A549 (cell line): ENCODE measurements around the gene FOXI2. TPM values are rescaled to one million over a fixed set of nuclear protein-coding genes. Genes with fewer than 3 reads are reported as not detected.

Experiments used
- ATAC-seq, 2 experiments: fragments of 200-7000 bp in 1 of 2; fragments of >200 bp in 1 of 2; cut with Nextera tagmentation in 1 of 2; cut with Tn5 transposase in 1 of 2; 3 replicates each; pipeline versions ENCODE4 v1.8.0 to v1.9.1; 2018 to 2020; ENCODE audit warnings: mild to moderate bottlenecking in 1 of 2, moderate library complexity in 1 of 2
- CTCF ChIA-PET: fragments of 300-600 bp; sonication (Branson Sonifier 250); formaldehyde crosslinking; extraction: SDS; loops from one replicate; lab custom pipeline; 2021; ENCODE audit warnings: antibody characterized with exemption, inconsistent platforms; lab: Yijun Ruan, JAX
- POLR2A ChIA-PET: fragments of 350-600 bp; formaldehyde crosslinking; extraction: SDS; loops from one replicate; lab custom pipeline; 2021; ENCODE audit warnings: antibody characterized with exemption, inconsistent platforms; lab: Yijun Ruan, JAX
- DNase-seq, 2 experiments: peaks; one replicate each; pipeline versions ENCODE4 v3.0.0 to v3.0.0-alpha.2; 2011 to 2016; ENCODE audit warnings: low read depth in 1 of 2, low spot score in 1 of 2
- FAIRE-seq: peaks from 2 replicates; lab custom pipeline; 2011; peaks lifted over from hg19 to GRCh38; lab: Jason Lieb, UNC
- H3K27ac ChIP-seq, 2 experiments: fragments of >200 bp; sonication (Bioruptor Twin); formaldehyde crosslinking; 3 replicates each; pipeline ENCODE4 v1.5.1; 2016 to 2017
- H3K4me1 ChIP-seq: fragments of >200 bp; sonication (Bioruptor Twin); formaldehyde crosslinking; 3 replicates; pipeline ENCODE4 v1.6.1; 2016
- H3K4me2 ChIP-seq: fragments of >200 bp; sonication (Bioruptor Twin); formaldehyde crosslinking; 3 replicates; pipeline ENCODE4 v1.6.1; 2016
- H3K4me3 ChIP-seq: fragments of >200 bp; sonication (Bioruptor Twin); formaldehyde crosslinking; 3 replicates; pipeline ENCODE4 v1.5.1; 2016
- H3K9me3 ChIP-seq: fragments of >200 bp; sonication (Bioruptor Twin); formaldehyde crosslinking; 3 replicates; pipeline ENCODE4 v1.6.1; 2016
- CBX2 ChIP-seq: fragments of 200-600 bp; sonication (generic); IDR thresholded peaks from 2 replicates; pipeline ENCODE4 v1.6.1; 2016; ENCODE audit warnings: low read depth, mild to moderate bottlenecking, borderline replicate concordance
- EHMT2 ChIP-seq: fragments of 200-600 bp; sonication (generic); IDR thresholded peaks from 2 replicates; pipeline ENCODE4 v1.6.1; 2016; ENCODE audit warnings: antibody characterized with exemption, low read depth, mild to moderate bottlenecking, moderate library complexity
- ELK1 ChIP-seq: fragments of 150-350 bp; IDR thresholded peaks from 2 replicates; pipeline ENCODE4 v1.6.1; 2014; ENCODE audit warnings: low read depth, mild to moderate bottlenecking, low read length
- EP300 ChIP-seq, 2 experiments: fragments of >200 bp; sonication (Bioruptor Twin); formaldehyde crosslinking; IDR thresholded peaks; 2 replicates in 1 of 2; 3 replicates in 1 of 2; pipeline ENCODE4 v1.6.1; 2016 to 2017
- FOSL2 ChIP-seq, 2 experiments: fragments of 450-650 bp in 1 of 2; fragments of >200 bp in 1 of 2; sonication (Bioruptor Twin) in 1 of 2; formaldehyde crosslinking; IDR thresholded peaks; 2 replicates each; pipeline versions ENCODE4 v1.5.0 to v1.6.1; 2016 to 2020; ENCODE audit warnings: mild to moderate bottlenecking in 1 of 2, moderate library complexity in 1 of 2
- GATA3 ChIP-seq: IDR thresholded peaks from 2 replicates; pipeline ENCODE4 v1.6.1; 2012; ENCODE audit warnings: borderline replicate concordance
- HDAC2 ChIP-seq: fragments of 200-600 bp; sonication (generic); IDR thresholded peaks from 2 replicates; pipeline ENCODE4 v1.6.1; 2016
- HEYL ChIP-seq: fragments of 250-450 bp; sonication (Bioruptor Pico); IDR thresholded peaks from 2 replicates; pipeline ENCODE4 v1.8.0; 2021; ENCODE audit warnings: mild to moderate bottlenecking, moderate library complexity
- HOXB5 ChIP-seq: fragments of 250-450 bp; sonication (Bioruptor Pico); IDR thresholded peaks from 2 replicates; pipeline ENCODE4 v1.5.0; 2020; ENCODE audit warnings: mild to moderate bottlenecking, moderate library complexity
- KDM1A ChIP-seq: fragments of 200-600 bp; sonication (generic); IDR thresholded peaks from 2 replicates; pipeline ENCODE4 v1.6.1; 2016; ENCODE audit warnings: low read depth, mild to moderate bottlenecking
- KDM5A ChIP-seq: fragments of 200-600 bp; sonication (generic); IDR thresholded peaks from 2 replicates; pipeline ENCODE4 v1.6.1; 2016; ENCODE audit warnings: antibody characterized with exemption, mild to moderate bottlenecking
- MAFK ChIP-seq: fragments of 450-650 bp; IDR thresholded peaks from 2 replicates; pipeline ENCODE4 v1.6.1; 2014; ENCODE audit not compliant: partially characterized antibody
- NPAS2 ChIP-seq: fragments of 250-450 bp; sonication (Bioruptor Pico); IDR thresholded peaks from 2 replicates; pipeline ENCODE4 v1.8.0; 2022; ENCODE audit warnings: mild to moderate bottlenecking, moderate library complexity, borderline replicate concordance
- PHF8 ChIP-seq: fragments of 200-600 bp; sonication (generic); IDR thresholded peaks from 2 replicates; pipeline ENCODE4 v1.6.1; 2016; ENCODE audit warnings: low read depth, mild to moderate bottlenecking, antibody characterized with exemption, moderate library complexity, borderline replicate concordance
- RARB ChIP-seq: fragments of 250-450 bp; sonication (Bioruptor Pico); IDR thresholded peaks from 2 replicates; pipeline ENCODE4 v1.8.0; 2021; ENCODE audit warnings: mild to moderate bottlenecking, moderate library complexity
- SMC3 ChIP-seq: fragments of >200 bp; sonication (Bioruptor Twin); formaldehyde crosslinking; IDR thresholded peaks from 3 replicates; pipeline ENCODE4 v1.6.1; 2018; ENCODE audit warnings: inconsistent platforms
- TFCP2L1 ChIP-seq: fragments of 250-450 bp; sonication (Bioruptor Pico); IDR thresholded peaks from 2 replicates; pipeline ENCODE4 v1.5.0; 2021; ENCODE audit warnings: mild to moderate bottlenecking
- ZFP36 ChIP-seq: fragments of 450-650 bp; IDR thresholded peaks from 2 replicates; pipeline ENCODE4 v1.6.1; 2014; ENCODE audit warnings: borderline replicate concordance; ENCODE audit not compliant: partially characterized antibody
- WGBS: methylation state at CpG from one replicate; pipeline ENCODE4 v1.1.6; 2017; ENCODE audit errors: missing lambda C conversion rate; 5-methylcytosine and 5-hydroxymethylcytosine counted together
- polyA plus RNA-seq, 4 experiments: library from polyadenylated mRNA; depleted of rRNA in 3 of 4; stranded (reverse); fragments of >200 nt; fragmentation: RNase III in 1 of 4; extraction: RNeasy Plus Mini Kit Qiagen cat#74134 plus additional on column Dnase treatment in 1 of 4; gene quantifications; 2 replicates in 3 of 4; 3 replicates in 1 of 4; pipeline ENCODE4 v1.2.3, GENCODE V29; 2011 to 2017
- TF ChIP-seq, protein P1 (sequence below): fragments of >200 bp; sonication (Bioruptor Twin); formaldehyde crosslinking; IDR thresholded peaks from 3 replicates; pipeline ENCODE4 v1.5.1; 2016
- TF ChIP-seq, protein P2 (sequence below): fragments of 250-450 bp; sonication (Bioruptor Pico); IDR thresholded peaks from 2 replicates; pipeline ENCODE4 v1.5.0; 2021; ENCODE audit warnings: mild to moderate bottlenecking, moderate library complexity, borderline replicate concordance
- TF ChIP-seq, protein P3 (sequence below): IDR thresholded peaks from 2 replicates; pipeline ENCODE4 v1.6.1; 2012; ENCODE audit warnings: low read depth, borderline replicate concordance

Gene FOXI2
- polyA plus RNA-seq, 2 of the 4 experiments (the other 2 are of a cell fraction), result not detected

DNA sequence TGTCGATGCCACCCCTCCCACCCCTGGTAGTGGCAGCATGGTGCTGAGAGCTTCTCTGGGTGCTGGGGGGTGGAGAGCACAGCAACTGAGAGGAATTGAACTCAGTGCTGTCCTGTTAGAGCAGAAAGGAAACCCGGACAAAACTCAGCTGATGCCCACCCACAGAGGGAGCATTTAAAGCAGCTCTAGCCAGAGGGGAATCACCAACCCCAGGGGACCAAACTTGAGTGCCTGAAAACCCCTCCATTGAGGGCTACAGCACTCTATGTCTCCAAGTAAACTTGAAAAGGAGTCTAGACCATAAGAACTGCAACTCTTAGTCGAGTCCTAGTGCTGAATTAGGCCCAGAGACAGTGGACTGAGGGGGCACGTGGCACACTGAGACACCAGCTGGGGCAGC lies 16.8 kb upstream of the FOXI2 start:
- no peak overlapping the region for H3K4me2 ChIP-seq
- FAIRE-seq (no peak), ATAC-seq (no peak), DNase-seq (no peak)
- WGBS, result 6% methylated on average over 4 of the region's 4 CpGs
- H3K27ac ChIP-seq, result no peak overlapping the region
- POLR2A ChIA-PET, result no interaction called here
- TF ChIP-seq NPAS2 (CRISPR knock-in tag) (no peak), CBX2 (no peak), PHF8 (no peak), GATA3 (no peak), KDM5A (no peak), HOXB5 (no peak), RARB (CRISPR knock-in tag) (no peak), SMC3 (no peak), EHMT2 (no peak), MAFK (no peak), ZFP36 (no peak), ELK1 (no peak), HEYL (CRISPR knock-in tag) (no peak), EP300 (IDR thresholded peaks at IDR 0.05) (no peak), TFCP2L1 (CRISPR knock-in tag) (no peak), FOSL2 (IDR thresholded peaks at IDR 0.05) (no peak), FOSL2 (CRISPR knock-in tag; IDR thresholded peaks at IDR 0.05) (no peak)
- TF ChIP-seq, protein P1, sequence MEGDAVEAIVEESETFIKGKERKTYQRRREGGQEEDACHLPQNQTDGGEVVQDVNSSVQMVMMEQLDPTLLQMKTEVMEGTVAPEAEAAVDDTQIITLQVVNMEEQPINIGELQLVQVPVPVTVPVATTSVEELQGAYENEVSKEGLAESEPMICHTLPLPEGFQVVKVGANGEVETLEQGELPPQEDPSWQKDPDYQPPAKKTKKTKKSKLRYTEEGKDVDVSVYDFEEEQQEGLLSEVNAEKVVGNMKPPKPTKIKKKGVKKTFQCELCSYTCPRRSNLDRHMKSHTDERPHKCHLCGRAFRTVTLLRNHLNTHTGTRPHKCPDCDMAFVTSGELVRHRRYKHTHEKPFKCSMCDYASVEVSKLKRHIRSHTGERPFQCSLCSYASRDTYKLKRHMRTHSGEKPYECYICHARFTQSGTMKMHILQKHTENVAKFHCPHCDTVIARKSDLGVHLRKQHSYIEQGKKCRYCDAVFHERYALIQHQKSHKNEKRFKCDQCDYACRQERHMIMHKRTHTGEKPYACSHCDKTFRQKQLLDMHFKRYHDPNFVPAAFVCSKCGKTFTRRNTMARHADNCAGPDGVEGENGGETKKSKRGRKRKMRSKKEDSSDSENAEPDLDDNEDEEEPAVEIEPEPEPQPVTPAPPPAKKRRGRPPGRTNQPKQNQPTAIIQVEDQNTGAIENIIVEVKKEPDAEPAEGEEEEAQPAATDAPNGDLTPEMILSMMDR, result no peak
- TF ChIP-seq, protein P2, sequence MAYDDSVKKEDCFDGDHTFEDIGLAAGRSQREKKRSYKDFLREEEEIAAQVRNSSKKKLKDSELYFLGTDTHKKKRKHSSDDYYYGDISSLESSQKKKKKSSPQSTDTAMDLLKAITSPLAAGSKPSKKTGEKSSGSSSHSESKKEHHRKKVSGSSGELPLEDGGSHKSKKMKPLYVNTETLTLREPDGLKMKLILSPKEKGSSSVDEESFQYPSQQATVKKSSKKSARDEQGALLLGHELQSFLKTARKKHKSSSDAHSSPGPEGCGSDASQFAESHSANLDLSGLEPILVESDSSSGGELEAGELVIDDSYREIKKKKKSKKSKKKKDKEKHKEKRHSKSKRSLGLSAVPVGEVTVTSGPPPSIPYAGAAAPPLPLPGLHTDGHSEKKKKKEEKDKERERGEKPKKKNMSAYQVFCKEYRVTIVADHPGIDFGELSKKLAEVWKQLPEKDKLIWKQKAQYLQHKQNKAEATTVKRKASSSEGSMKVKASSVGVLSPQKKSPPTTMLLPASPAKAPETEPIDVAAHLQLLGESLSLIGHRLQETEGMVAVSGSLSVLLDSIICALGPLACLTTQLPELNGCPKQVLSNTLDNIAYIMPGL (CRISPR knock-in tag), result no peak
- TF ChIP-seq, protein P3, sequence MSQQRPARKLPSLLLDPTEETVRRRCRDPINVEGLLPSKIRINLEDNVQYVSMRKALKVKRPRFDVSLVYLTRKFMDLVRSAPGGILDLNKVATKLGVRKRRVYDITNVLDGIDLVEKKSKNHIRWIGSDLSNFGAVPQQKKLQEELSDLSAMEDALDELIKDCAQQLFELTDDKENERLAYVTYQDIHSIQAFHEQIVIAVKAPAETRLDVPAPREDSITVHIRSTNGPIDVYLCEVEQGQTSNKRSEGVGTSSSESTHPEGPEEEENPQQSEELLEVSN, result no peak
- H3K9me3 ChIP-seq, result no peaks in the 10 kb centered on the region
- no peaks in the 10 kb centered on the region for H3K4me1 ChIP-seq
- no peak overlapping the region for H3K4me3 ChIP-seq
- CTCF ChIA-PET, result interaction anchor here (1.9 kb wide), 1 partner anchor 349 kb away, joined by 7 read pairs; no protein-coding TSS in a partner anchor

DNA sequence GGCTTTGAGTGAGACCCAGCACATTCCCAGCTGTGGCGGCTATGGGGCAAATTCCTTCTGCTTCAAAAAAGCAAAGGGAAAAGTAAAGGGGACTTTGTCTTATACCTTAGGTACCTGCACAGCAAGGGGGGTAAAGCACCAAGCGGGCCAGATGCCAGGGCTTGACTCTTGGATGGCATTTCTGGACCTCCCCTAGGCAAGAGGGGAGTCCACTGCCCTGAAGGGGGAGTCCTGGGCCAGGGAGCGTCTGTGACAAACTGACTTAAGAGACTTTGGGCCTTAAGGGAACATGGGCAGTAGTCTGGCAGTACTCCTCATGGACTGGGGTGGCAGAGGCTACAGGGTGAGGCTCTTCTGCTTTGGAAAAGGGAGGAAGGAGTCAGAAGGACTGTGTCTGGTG lies 16.1 kb upstream of the FOXI2 start:
- POLR2A ChIA-PET, result no interaction called here

More for the DNA sequence above, 16.1 kb upstream of the FOXI2 start:
- DNase-seq, result no peak
- WGBS, result 34% methylated on average over 3 of the region's 3 CpGs
- no peak overlapping the region for H3K4me2 ChIP-seq
- no peak for FAIRE-seq
- no peaks in the 10 kb centered on the region for H3K4me1 ChIP-seq
- CTCF ChIA-PET, result interaction anchor here (1.0 to 1.9 kb wide), 2 partner anchors 34 to 348 kb away, joined by 3 to 7 read pairs; no protein-coding TSS in a partner anchor
- no peak overlapping the region for H3K27ac ChIP-seq
- no peak for TF ChIP-seq KDM1A
- TF ChIP-seq HDAC2, result no peak
- no peaks in the 10 kb centered on the region for H3K9me3 ChIP-seq
- ATAC-seq, result no peak
- H3K4me3 ChIP-seq, result no peak overlapping the region
